ENCODE measurements around the gene ATP2B2. TPM values are rescaled to one million over a fixed set of nuclear protein-coding genes. Genes with fewer than 3 reads are reported as not detected.

Gene ATP2B2
- total and polyA plus RNA-seq, 2 of the 8 experiments (the other 6 are each of a cell fraction or from before 2014, with no cell fraction given) = 0.14 to 1.2 TPM

GRCh38 chr3:10510086-10510742 lies 4.8 kb upstream of the ATP2B2 start (continued):
- TF ChIP-seq E2F6 (IDR thresholded peaks at IDR 0.05) (no peak), TBP (IDR thresholded peaks at IDR 0.05; ENCODE audit: low read depth, low read length) (no peak), NRF1 (IDR thresholded peaks at IDR 0.05; ENCODE audit: low read depth, low read length) (no peak)

Measured in H1 (cell line).